Pancreas (tissue), 10 donors: ENCODE measurements around the gene JAK3. TPM values are rescaled to one million over a fixed set of nuclear protein-coding genes. Genes with fewer than 3 reads are reported as not detected.

Experiments
- ATAC-seq, 4 donors: fragments of 200-7000 bp; cut with Tn5 transposase; one replicate each; pipeline versions ENCODE4 v1.8.0 to v1.9.1; 2020; ENCODE audit warnings: mild to moderate bottlenecking in 4 of 4, moderate library complexity in 4 of 4
- DNase-seq, 6 donors: peaks; one replicate each; pipeline ENCODE4 v3.0.0-alpha.2; 2020
- FAIRE-seq: peaks from 2 replicates; lab custom pipeline; 2012; peaks lifted over from hg19 to GRCh38; lab: Jason Lieb, UNC
- H3K27ac ChIP-seq, 4 donors: fragments of 200-600 bp; sonication (generic); 1 replicate in 3 of 4; 2 replicates in 1 of 4; pipeline versions ENCODE4 v1.5.0 to v1.8.0; 2020
- H3K27me3 ChIP-seq, 4 donors: fragments of 200-600 bp; one replicate each; pipeline ENCODE4 v1.8.0; 2021
- H3K36me3 ChIP-seq, 3 donors: fragments of 200-600 bp; sonication (generic) in 1 of 3; one replicate each; pipeline versions ENCODE4 v1.5.0 to v1.8.0; 2020 to 2021
- H3K4me1 ChIP-seq, 3 donors: fragments of 200-600 bp; one replicate each; pipeline ENCODE4 v1.8.0; 2021
- H3K4me3 ChIP-seq, 4 donors: fragments of 200-600 bp; sonication (generic) in 2 of 4; one replicate each; pipeline versions ENCODE4 v1.5.0 to v1.8.0; 2020 to 2021
- H3K9me3 ChIP-seq, 4 donors: fragments of 200-600 bp; one replicate each; pipeline ENCODE4 v1.8.0; 2021
- WGBS, 2 donors: extraction: QIAGEN DNeasy Blood & Tissue Kit; methylation state at CpG; one replicate each; pipeline ENCODE4 v1.1.7; 2013; 5-methylcytosine and 5-hydroxymethylcytosine counted together
- intact Hi-C, 3 donors: fragments of 100-400 bp; cut with DNase I; formaldehyde crosslinking; loops; one replicate each; pipeline versions ENCODE4 v1.11.1 to v1.14.2; 2022
- polyA plus RNA-seq, 2 donors: library from polyadenylated mRNA; stranded (reverse); fragments of 200-250 nt; gene quantifications; one replicate each; pipeline ENCODE4 v1.2.3, GENCODE V29; 2013
- total RNA-seq, 6 donors: library from RNA; stranded (reverse); fragmentation: NEBNext Ultra II Directional in 4 of 6; extraction: Animal tissue kit (Norgen Biotek cat#: 25700) in 4 of 6; gene quantifications; one replicate each; pipeline versions ENCODE4 v1.2.1 to v1.2.4, GENCODE V29; 2021 to 2023
- TF ChIP-seq, protein P1 (sequence below), 4 donors: fragments of 200-600 bp; sonication (generic) in 3 of 4; IDR thresholded peaks; one replicate each; pipeline versions ENCODE4 v1.5.0 to v1.8.0; 2021; ENCODE audit warnings: antibody characterized with exemption in 4 of 4
- donor health status: healthy with polysubstance abuse.
- donor health status: DM: no; HTN: no; CAD: no; lungs with moderate emphysema.
- donor health status: DM: no; HTN: no; CAD: no.
- donor health status: control.
- donor health status: control.
- donor health status: Bipolar disorder and iron deficiency.
- donor health status: DM: yes; HTN: yes; CAD: no.
- donor health status: DM: no; HTN: no; CAD: no.
- donor health status: DM: no; HTN: no; CAD: no.
- donor health status: DM: yes; HTN: yes; CAD: no.

The JAK3 gene
- total and polyA plus RNA-seq, 8 donors: 1.1 to 6.6 (median 2.5) TPM

DNA sequence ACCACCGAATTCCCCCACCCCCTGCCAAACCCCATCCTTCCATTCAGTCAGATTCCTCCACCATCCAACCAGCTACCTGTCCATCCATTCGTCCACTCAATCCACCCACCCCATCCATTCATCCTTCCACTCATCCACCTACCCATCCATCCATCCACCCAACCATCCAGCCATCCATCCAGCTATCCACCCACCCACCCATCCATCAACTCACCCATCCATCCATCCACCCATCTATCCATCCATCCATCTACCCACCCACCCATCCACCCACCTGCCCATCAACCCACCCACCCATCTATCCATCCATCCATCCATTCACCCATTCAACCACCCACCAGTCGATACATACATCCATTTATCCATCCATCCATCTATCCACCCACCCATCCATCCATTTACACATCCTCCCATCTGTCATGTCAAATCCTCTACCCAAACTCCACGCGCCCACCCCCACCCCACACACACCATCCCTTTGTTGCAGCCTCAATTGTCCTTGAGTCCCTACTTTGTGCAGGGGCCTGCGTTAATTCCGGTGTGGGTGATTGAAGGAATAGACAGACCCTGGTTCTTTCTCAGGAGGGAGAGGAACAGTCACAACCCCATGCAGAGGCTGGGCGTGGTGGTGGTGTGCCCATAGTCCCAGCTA lies 18.7 kb upstream of the JAK3 start:
- Histone ChIP-seq H3K4me3 (no peak overlapping the region), H3K4me1 (peaks cover 0 to 4% (median 0%) of the 10 kb centered on the region in 3 donors), H3K27me3 (peaks cover 0 to 11% (median 0%) of the 10 kb centered on the region in 4 donors), H3K36me3 (peaks cover 4 to 26% (median 19%) of the 10 kb centered on the region in 3 donors), H3K27ac (no peak overlapping the region), H3K9me3 (no peaks in the 10 kb centered on the region)
- intact Hi-C loops: loop anchor here in 2 of 3 donors (5.0 to 10.0 kb wide), 2 partner anchors 61 to 128 kb away; no protein-coding TSS in a partner anchor
- ATAC-seq (no peak), DNase-seq (no peak), FAIRE-seq (no peak)
- 75 to 83% methylated on average over 8 of the region's 8 CpGs for whole genome bisulfite sequencing, 2 donors
- TF ChIP-seq, protein P1, sequence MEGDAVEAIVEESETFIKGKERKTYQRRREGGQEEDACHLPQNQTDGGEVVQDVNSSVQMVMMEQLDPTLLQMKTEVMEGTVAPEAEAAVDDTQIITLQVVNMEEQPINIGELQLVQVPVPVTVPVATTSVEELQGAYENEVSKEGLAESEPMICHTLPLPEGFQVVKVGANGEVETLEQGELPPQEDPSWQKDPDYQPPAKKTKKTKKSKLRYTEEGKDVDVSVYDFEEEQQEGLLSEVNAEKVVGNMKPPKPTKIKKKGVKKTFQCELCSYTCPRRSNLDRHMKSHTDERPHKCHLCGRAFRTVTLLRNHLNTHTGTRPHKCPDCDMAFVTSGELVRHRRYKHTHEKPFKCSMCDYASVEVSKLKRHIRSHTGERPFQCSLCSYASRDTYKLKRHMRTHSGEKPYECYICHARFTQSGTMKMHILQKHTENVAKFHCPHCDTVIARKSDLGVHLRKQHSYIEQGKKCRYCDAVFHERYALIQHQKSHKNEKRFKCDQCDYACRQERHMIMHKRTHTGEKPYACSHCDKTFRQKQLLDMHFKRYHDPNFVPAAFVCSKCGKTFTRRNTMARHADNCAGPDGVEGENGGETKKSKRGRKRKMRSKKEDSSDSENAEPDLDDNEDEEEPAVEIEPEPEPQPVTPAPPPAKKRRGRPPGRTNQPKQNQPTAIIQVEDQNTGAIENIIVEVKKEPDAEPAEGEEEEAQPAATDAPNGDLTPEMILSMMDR (IDR thresholded peaks at IDR 0.05): no peak

DNA sequence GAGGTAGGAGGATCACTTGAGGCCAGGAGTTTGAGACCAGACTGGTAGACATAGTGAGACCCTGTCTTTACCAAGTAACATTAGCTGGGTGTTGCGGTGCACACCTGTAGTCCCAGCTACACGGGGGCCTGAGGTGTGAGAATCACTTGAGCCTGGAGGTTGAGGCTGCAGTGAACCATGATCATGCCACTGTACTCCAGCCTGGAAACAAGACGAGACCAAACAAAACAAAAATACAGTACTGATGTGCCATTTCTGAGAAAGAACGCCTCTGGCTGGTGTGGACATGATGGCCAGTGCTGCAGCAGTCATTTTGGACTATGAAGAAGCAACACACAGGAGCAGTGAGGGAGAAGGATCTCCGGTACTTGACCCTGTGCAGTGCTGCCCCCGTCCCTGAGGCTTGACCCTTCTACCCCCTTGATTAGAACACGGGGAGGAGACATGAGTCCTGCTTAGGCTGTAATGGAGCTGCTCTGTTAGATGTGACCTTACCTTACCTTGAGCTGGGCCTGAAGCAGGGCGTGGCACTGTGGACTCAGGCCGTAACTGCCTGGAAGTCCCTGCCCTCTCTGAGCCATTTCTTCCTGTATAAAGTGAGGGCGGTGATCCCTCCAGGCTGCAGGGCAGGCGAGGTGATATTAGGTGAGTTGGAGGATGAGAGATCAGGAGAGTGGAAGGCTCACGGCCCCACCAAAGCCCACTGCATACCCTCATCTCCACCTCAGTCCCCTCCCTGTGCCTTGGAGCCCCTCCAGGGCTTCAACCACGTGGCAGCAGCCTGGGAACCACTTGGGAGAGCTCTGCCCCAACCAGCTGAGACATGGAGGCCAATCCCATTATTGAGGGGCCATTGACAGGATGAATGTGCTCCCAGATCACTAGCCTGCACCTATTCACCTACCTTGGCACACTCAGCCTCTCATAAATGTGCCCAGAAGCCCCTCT lies 17.9 kb upstream of the JAK3 start:
- Histone ChIP-seq H3K36me3 (peaks cover 4 to 26% (median 19%) of the 10 kb centered on the region in 3 donors), H3K4me3 (no peak overlapping the region), H3K4me1 (peaks cover 0 to 9% (median 0%) of the 10 kb centered on the region in 3 donors), H3K9me3 (no peaks in the 10 kb centered on the region), H3K27me3 (peaks cover 0 to 3% (median 0%) of the 10 kb centered on the region in 4 donors), H3K27ac (no peak overlapping the region)
- FAIRE-seq (no peak), ATAC-seq (peak in 3 of 4 donors; percentile 40 to 52 (median 44)), DNase-seq (no peak)
- TF ChIP-seq, protein P1 (IDR thresholded peaks at IDR 0.05): no peak
- 63 to 75% methylated on average over 13 of the region's 13 CpGs for WGBS, 2 donors
- intact Hi-C loops: loop anchor here in 2 of 3 donors (5.0 to 10.0 kb wide), 2 partner anchors 62 to 129 kb away; no protein-coding TSS in a partner anchor

DNA sequence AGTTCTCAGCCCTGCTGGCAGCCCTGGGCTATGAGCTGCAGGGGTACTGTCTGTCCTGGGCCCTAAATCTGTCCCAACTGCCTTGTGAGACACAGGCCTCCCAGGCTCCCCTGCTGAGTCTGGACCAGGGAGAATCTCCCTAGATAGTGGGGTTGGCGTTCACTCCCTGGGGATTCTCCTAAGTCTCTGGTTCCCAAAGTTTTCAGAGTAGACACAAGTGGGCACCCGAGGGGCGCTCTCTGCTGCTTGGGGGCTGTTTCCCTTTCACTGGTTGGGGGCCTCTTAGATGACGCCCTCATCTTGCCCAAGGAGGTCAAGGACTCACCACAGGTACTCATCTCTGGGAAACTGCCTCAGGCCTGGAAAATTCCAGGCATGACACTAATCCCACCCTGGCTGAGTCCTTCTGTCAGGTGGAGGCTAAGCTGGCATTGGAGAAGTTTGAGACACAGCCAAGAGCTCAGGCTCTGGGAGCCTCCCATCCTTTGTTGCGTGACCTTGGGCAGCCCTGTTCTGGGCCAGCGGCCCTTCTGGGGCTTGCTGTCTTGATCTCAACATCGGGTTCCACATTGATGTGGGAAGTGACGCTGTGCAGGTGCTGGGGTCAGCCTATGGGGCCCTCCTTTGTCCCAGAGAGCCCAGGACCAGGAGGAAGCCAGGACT lies 15.9 kb upstream of the JAK3 start:
- peaks cover 0 to 9% (median 0%) of the 10 kb centered on the region in 3 donors for H3K4me1 ChIP-seq
- H3K4me3 ChIP-seq: no peak overlapping the region
- no peak for ATAC-seq
- TF ChIP-seq, protein P1 (IDR thresholded peaks at IDR 0.05): no peak
- no peak for FAIRE-seq
- WGBS, 2 donors: 65% methylated on average over 8 of the region's 8 CpGs
- no peaks in the 10 kb centered on the region for H3K27me3 ChIP-seq
- no peaks in the 10 kb centered on the region for H3K9me3 ChIP-seq
- H3K27ac ChIP-seq: peak overlapping the region in 1 of 4 donors; percentile 5
- peak in 1 of 6 donors; percentile 66 for DNase-seq
- peaks cover 4 to 26% (median 19%) of the 10 kb centered on the region in 3 donors for H3K36me3 ChIP-seq
- intact Hi-C loops: loop anchor here in 1 of 3 donors (10.0 kb wide), 1 partner anchor 131 kb away; no protein-coding TSS in a partner anchor

DNA sequence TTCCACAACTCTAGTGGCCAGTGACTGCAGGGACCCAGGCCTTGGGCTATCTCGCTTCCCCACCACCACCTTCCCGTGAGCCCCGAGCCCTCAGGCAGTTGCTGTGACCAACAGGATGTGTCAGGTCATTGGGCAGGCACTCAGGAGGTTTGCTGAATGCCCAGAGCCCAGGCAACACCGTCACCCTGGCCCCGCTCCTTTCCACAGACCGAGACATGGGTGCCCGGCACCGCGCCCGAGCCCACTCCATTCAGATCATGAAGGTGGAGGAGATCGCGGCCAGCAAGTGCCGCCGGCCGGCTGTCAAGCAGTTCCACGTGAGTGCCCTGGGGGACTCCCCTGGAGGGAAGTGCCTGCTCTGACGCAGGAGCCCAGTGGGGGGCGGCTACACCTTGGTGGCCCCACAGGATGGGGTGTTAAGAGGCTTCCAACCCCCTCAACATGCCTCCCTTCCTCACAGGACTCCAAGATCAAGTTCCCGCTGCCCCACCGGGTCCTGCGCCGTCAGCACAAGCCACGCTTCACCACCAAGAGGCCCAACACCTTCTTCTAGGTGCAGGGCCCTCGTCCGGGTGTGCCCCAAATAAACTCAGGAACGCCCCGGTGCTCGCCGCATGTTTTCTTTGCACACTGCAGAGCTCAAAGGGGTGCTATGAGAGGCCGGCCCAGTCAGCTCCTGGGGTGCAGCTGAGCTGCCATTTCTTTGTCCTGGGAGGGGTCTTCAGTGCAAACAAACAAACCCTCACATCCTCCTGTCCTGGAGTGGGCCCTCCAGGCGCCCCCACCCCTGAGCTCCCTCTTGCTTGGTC lies 15.1 kb upstream of the JAK3 start:
- Histone ChIP-seq H3K4me1 (peaks cover 0 to 9% (median 0%) of the 10 kb centered on the region in 3 donors), H3K27me3 (no peaks in the 10 kb centered on the region), H3K4me3 (no peak overlapping the region), H3K9me3 (no peaks in the 10 kb centered on the region), H3K36me3 (peaks cover 4 to 26% (median 19%) of the 10 kb centered on the region in 3 donors), H3K27ac (no peak overlapping the region)
- intact Hi-C loops: loop anchor here in 1 of 3 donors (10.0 kb wide), 1 partner anchor 132 kb away; no protein-coding TSS in a partner anchor
- DNase-seq: no peak
- ATAC-seq: no peak
- WGBS, 2 donors: 90 to 92% methylated on average over 26 to 31 of the region's 31 CpGs
- FAIRE-seq: no peak
- TF ChIP-seq, protein P1 (IDR thresholded peaks at IDR 0.05): no peak
